DMS153 treated with DMSO at 0.1 percent for 48 hours (cell line): ENCODE measurements around the gene TMEM135.
"Not testable (repeated sequence)": the region's sequence is repeated elsewhere in the genome, so short reads cannot be mapped to it uniquely, and the experiment has no call there.

Experiments
- DNase-seq: peaks from one replicate; lab custom pipeline; 2025; ENCODE audit not compliant: unreplicated experiment; lab: John Stamatoyannopoulos, UW

The TMEM135 gene

GRCh38 chr11:87139475-87139874, 101.7 kb downstream of the TMEM135 start:
- DNase-seq = no peak

DNA sequence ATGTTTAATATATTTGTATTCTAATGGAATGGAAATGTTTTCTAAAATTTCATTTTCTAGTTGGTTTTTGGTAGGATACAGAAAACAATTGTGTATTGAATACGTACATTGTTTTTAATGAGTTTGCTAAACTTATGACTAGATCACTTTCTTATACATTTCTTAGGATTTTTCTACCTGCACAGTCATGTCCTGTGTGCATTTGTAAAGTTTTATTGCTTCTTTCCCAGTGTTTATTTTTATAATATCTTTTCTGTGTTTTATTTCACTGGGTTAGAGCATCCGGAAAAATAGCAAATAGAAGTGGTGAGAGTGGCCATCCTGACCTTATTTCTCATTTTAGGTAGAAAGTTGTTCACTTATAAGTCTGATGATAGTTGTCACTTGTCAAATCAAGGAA, 103.6 kb downstream of the TMEM135 start:
- DNase-seq = no peak

DNA sequence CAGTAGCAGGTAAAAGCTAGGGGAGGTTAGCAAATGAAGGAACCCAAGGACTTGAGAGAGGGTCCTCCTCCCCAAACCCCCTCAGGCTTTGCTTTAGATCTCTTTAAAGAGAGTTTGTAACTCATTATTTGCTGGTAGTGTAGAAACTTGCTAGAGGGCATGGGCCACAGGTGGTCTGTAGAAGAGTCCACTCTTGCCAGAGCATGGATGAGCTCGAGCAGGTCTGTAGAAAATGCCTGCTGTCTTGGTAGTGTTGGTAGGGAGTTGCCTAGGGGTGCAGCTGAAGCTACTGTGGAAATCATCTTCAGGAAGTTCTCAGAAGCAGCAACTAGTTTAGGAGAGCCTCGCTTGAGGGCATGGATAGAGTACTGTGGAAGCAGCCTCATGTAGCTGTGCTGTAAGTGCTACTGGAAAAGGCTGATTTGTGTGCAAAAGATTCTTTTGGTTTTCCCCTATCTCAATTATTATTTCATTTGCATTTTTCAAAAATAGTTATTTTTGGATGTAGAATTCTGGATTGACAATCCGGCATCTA, 104.3 kb downstream of the TMEM135 start:
- no peak for DNase-seq

DNA sequence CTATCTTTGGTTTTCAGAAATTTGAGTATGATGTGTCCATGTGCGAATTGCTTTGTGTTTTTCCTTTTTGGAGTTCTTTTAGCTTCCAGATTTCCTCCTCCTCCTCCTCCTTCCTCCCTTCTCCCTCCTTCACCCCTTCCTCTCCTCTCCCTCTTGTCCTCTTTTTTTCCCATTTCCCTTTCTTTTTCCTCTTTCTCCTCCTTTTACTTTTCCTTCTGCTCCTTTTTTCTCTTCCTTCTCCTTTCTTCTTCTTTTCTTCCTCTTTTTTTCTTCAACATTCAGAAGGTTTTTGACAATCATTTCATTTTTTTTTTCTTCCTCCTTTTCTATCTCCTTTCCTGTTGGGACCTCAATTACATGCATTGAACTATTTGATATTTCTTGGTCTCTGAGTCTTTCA, 104.9 kb downstream of the TMEM135 start:
- no peak for DNase-seq

DNA sequence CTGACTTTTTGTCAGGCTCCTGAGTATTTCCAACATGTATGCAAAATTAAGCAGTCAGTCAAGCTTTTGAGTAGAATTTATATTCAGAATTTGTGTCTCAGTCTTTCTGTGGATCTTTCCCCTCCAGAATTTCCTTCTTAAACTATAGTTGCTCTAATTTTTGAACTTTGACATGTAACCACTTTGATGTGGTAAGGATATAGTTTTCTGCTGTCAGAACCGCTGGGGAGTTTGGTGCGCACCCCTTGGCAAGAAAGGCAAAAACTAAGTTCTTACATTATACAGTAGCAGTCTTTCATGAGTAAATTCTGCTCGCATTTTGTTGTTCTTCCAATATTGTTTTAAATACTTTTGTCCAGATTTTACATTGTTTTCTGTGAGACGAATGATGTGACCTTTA, 105.9 kb downstream of the TMEM135 start:
- no peak for DNase-seq

GRCh38 chr11:87144252-87144651, 106.5 kb downstream of the TMEM135 start:
- DNase-seq = no peak

DNA sequence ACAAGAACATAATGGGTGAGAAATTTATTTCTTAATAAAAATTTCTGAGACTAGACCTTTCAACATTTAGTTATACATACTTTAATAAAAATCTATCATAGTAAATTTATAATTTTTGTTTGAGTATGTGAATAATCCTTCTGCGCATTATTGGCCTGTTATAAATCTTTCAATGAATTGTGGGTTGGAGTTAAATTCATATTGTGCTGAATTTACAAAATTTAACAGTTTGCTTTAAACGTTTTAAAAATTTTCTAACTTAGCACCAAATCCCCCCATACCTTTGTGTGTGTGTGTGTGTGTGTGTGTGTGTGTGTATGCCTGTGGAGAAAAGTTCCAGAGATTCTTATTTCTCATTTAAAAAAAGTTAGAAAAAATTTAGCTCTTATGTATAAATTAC, 111.0 kb downstream of the TMEM135 start:
- no peak for DNase-seq

DNA sequence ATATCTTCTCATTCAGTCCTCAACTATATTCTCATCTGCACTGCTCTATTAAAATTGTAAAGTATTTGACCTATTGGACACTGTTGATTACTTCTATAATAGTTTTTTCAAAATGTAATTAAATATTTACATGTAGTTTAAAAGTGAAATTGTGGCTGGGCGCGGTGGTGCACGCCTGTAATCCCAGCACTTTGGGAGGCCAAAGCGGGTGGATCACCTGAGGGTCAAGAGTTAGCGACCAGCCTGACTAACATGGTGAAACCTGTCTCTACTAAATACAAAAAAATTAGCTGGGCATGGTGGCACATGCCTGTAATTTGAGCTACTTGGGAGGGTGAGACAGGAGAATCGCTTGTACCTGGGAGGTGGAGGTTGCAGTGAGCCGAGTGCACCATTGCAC, 112.0 kb downstream of the TMEM135 start:
- not testable (repeated sequence) for DNase-seq

- no peak for DNase-seq
Observed at GRCh38 chr11:87150936-87151335, 113.2 kb downstream of the TMEM135 start.

GRCh38 chr11:87154246-87154645, 116.5 kb downstream of the TMEM135 start:
- no peak for DNase-seq

- no peak for DNase-seq
Observed at GRCh38 chr11:87156970-87157369, 119.2 kb downstream of the TMEM135 start.

DNA sequence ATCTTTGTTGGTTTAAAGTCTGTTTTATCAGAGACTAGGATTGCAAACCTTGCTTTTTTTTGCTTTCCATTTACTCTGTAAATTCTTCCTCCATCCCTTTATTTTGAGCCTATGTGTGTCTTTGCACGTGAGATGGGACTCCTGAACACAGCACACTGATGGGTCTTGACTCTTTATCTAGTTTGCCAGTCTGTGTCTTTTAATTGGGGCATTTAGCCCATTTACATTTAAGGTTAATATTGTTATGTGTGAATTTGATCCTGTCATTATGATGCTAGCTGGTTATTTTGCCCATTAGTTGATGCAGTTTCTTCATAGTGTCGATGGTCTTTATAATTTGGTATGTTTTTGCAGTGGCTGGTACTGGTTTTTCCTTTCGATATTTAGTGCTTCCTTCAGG, 131.3 kb downstream of the TMEM135 start:
- DNase-seq = not testable (repeated sequence)

DNA sequence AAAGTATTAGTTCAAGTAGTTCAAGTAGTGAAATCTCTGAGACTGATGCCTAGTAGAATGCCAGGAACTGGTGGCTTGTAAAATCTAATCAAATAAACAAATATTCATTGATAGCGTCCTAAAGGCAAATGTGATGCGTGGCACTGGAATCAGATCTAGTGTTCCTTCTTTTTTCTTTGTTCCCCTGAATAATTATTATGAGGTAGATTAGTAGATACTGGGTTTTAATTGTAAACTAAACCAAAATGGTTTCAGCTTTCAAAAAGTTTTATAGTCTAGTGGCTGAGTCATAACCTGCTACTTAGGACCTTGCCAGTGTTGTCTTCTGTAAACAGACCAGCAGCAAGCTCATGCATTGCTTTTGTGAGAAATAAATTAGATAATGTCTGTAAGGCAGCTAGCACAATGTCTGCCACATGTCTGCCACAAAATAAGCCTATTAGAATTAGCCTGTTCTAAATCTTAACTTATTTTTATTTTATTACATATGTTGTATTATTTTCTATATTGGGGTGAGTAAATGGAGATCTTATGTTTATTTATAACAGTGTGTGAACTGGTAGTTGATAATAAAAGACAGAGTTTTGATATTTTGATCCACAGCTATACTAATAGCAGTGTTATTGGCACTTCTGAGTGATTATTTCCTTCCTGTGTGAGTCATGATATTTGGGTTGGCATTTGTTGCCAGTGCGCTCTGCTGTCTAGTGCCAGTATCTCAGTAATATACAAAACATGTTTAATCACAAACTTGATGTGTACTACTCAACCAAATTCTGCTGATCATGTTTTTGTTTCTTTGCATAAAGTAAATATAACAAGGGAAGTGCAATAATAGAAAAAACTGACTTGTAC, 135.7 kb downstream of the TMEM135 start:
- DNase-seq = peak; percentile 72

GRCh38 chr11:87174870-87175269, 137.1 kb downstream of the TMEM135 start:
- no peak for DNase-seq

GRCh38 chr11:87176044-87176443, 138.3 kb downstream of the TMEM135 start:
- DNase-seq = no peak

- DNase-seq = no peak
Observed at GRCh38 chr11:87179621-87180020, 141.9 kb downstream of the TMEM135 start.

DNA sequence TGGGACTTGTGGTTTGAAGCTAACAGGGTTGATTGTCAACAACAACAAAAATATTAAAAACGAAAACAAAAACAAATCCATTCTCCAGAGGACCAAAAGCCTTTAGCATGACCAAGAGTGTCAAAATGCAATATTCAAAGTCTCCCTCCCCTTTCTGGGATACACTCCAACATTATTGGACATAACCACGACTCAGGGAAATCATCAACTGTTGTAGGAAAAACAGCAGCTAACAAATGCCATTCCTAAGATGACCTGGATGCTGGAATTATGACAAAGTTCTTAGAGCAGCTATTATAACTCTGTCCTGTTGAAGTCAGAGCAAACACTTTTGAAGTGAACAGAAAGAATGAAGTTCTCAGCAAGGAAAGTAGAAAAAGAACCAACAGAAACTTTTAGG, 143.0 kb downstream of the TMEM135 start:
- no peak for DNase-seq

DNA sequence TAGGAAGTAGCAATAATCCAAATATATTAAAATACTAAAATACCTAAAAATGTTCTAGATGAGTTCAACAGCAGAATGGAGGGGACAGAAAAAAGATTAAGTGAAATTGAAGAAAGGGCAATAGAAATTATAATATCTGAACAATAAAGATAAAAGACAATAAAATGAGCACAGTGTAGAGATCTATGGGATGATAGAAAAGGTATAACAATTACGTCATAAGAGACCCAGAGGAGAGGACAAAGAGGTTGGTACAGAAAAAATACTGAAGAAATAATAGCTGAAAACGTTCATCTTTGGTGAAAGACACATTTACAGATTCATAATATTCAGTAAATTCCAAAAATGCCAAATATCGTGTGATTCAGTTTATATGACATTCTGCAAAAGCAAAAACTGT, 143.4 kb downstream of the TMEM135 start:
- DNase-seq = no peak

GRCh38 chr11:87185228-87185627, 147.5 kb downstream of the TMEM135 start:
- no peak for DNase-seq

DNA sequence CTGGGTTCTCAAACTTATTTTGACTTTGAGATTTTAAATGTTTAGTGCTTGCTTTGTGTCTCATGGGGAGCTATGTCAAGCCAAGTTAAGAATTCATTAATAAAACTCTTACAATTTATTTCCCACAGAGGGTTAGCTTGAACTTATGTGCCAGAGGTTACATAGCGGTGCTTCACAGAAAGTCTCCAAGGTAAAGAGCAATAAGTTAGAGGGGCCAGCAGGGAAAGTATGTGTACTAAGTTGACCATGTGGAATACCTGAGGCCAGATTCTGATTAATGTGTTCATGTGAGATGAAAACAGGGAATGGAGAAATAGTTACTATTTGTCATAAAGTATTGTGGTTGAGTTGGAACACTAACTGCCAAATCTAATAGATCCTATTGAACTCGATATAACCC, 149.3 kb downstream of the TMEM135 start:
- no peak for DNase-seq

GRCh38 chr11:87187930-87188329, 150.2 kb downstream of the TMEM135 start:
- DNase-seq = no peak

DNA sequence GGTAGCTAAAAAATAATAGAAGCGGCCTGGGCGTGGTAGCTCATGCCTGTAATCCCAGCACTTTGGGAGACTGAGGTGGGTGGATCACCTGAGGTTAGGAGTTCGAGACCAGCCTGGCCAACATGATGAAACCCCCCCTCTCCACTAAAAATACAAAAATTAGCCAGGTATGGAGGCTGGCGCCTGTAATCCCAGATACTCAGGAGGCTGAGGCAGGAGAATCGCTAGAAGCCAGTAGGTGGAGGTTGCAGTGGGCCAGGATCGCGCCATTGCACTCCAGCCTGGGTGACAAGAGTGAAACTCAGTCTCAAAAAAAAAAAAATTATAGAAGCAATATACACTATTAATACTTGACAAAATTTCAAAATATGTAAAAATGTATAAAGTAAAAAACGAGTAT, 150.7 kb downstream of the TMEM135 start:
- not testable (repeated sequence) for DNase-seq

- DNase-seq = not testable (repeated sequence)
Observed at GRCh38 chr11:87188921-87189320, 151.2 kb downstream of the TMEM135 start.
